HepG2 (cell line): ENCODE data around the gene SNX27. TPM values are rescaled to one million over a fixed set of nuclear protein-coding genes. Genes with fewer than 3 reads are reported as not detected.

ENCODE experiments used
- ATAC-seq: fragments of 200-7000 bp; cut with Tn5 transposase; 3 replicates; pipeline ENCODE4 v1.9.1; 2020; ENCODE audit warnings: mild to moderate bottlenecking, moderate library complexity
- BruUV-seq: library from RNA; stranded (reverse); fragments of 400-500 nt; replicated peaks from 2 replicates; lab custom pipeline; 2021; lab: Mats Ljungman, UMichigan
- CTCF ChIA-PET: fragments of 300-600 bp; formaldehyde crosslinking; extraction: SDS; loops from one replicate; lab custom pipeline; 2021; ENCODE audit warnings: low total read pairs, inconsistent platforms, low intra/inter-chr PET ratio; lab: Yijun Ruan, JAX
- POLR2A ChIA-PET: fragments of 350-600 bp; sonication (Branson Sonifier 250); formaldehyde crosslinking; loops from one replicate; lab custom pipeline; 2020; ENCODE audit warnings: antibody characterized with exemption, inconsistent platforms; lab: Yijun Ruan, JAX
- DNase-seq: peaks from one replicate; pipeline ENCODE4 v3.0.0-alpha.2; 2015; ENCODE audit warnings: low spot score
- FAIRE-seq: peaks from 3 replicates; lab custom pipeline; 2011; peaks lifted over from hg19 to GRCh38; lab: Jason Lieb, UNC
- H2AFZ ChIP-seq: one replicate; pipeline ENCODE4 v1.6.1; 2011; ENCODE audit warnings: low read length, inconsistent platforms
- H3K27ac ChIP-seq: fragments of 300-600 bp; 3 replicates; pipeline ENCODE4 v1.8.0; 2011; ENCODE audit warnings: mixed run types, mild to moderate bottlenecking, mixed read lengths, low read length, inconsistent platforms; ENCODE audit not compliant: insufficient read depth; ENCODE audit errors: extremely low read length
- H3K27me3 ChIP-seq, 2 experiments: fragments of 200-600 bp in 1 of 2; 2 replicates in 1 of 2; 3 replicates in 1 of 2; pipeline versions ENCODE4 v1.6.0 to v1.8.0; 2011; ENCODE audit warnings: low read length in 2 of 2, mild to moderate bottlenecking in 2 of 2, moderate library complexity in 2 of 2, inconsistent platforms in 1 of 2; ENCODE audit not compliant: insufficient read depth in 2 of 2, control insufficient read depth in 1 of 2
- H3K36me3 ChIP-seq, 2 experiments: fragments of 200-600 bp in 1 of 2; replicated peaks in 1 of 2; 2 replicates in 1 of 2; 3 replicates in 1 of 2; pipeline versions ENCODE4 v1.5.1 to v1.8.0; 2011; ENCODE audit warnings: low read length in 2 of 2, inconsistent platforms in 1 of 2; ENCODE audit not compliant: insufficient read depth in 2 of 2, control insufficient read depth in 1 of 2
- H3K4me1 ChIP-seq: 2 replicates; pipeline ENCODE4 v1.5.1; 2012; ENCODE audit warnings: low read length, inconsistent platforms; ENCODE audit not compliant: insufficient read depth
- H3K4me2 ChIP-seq: 2 replicates; pipeline ENCODE4 v1.6.0; 2011; ENCODE audit warnings: low read depth, low read length, inconsistent platforms
- H3K4me3 ChIP-seq, 3 experiments: fragments of 200-600 bp in 1 of 3; sonication (generic), shearing (Covaris generic) in 1 of 3; replicated peaks in 1 of 3; 2 replicates each; pipeline ENCODE4 v1.5.1; 2011 to 2016; ENCODE audit warnings: low read length in 3 of 3, inconsistent platforms in 2 of 3, low read depth in 2 of 3, mild to moderate bottlenecking in 2 of 3, control low read depth in 1 of 3, mixed read lengths in 1 of 3; ENCODE audit not compliant: insufficient read depth in 1 of 3
- H3K79me2 ChIP-seq: one replicate; pipeline ENCODE4 v1.6.1; 2011; ENCODE audit warnings: low read length, inconsistent platforms; ENCODE audit not compliant: insufficient read depth
- H3K9ac ChIP-seq: 2 replicates; pipeline ENCODE4 v1.6.0; 2011; ENCODE audit warnings: mild to moderate bottlenecking, low read depth, low read length, inconsistent platforms; ENCODE audit not compliant: insufficient read depth
- H3K9me3 ChIP-seq: 2 replicates; pipeline ENCODE4 v1.5.1; 2012; ENCODE audit warnings: mild to moderate bottlenecking, low read length
- H4K20me1 ChIP-seq: 2 replicates; pipeline ENCODE4 v1.6.0; 2011; ENCODE audit warnings: inconsistent platforms, mild to moderate bottlenecking, low read length, moderate library complexity; ENCODE audit not compliant: insufficient read depth
- ATM ChIP-seq: fragments of 450-650 bp; IDR thresholded peaks from 2 replicates; pipeline ENCODE4 v1.7.1; 2017; ENCODE audit warnings: mild to moderate bottlenecking, borderline replicate concordance
- JUN ChIP-seq: sonication (generic); formaldehyde crosslinking; IDR thresholded peaks from 2 replicates; pipeline ENCODE4 v1.4.0; 2020; ENCODE audit warnings: mild to moderate bottlenecking, missing genetic modification reagents
- NFIB ChIP-seq: sonication (generic); formaldehyde crosslinking; IDR thresholded peaks from 2 replicates; pipeline ENCODE4 v1.9.0; 2021; ENCODE audit warnings: missing genetic modification reagents, mild to moderate bottlenecking, borderline replicate concordance
- POLR2G ChIP-seq: fragments of 200-400 bp; formaldehyde crosslinking; IDR thresholded peaks from 2 replicates; pipeline ENCODE4 v1.6.1; 2018; ENCODE audit warnings: mild to moderate bottlenecking, low read depth, low read length, moderate library complexity
- PRPF4 ChIP-seq: fragments of 200-400 bp; formaldehyde crosslinking; IDR thresholded peaks from 2 replicates; pipeline ENCODE4 v1.6.1; 2016; ENCODE audit warnings: low read length, low read depth; ENCODE audit not compliant: poor library complexity, severe bottlenecking
- SMARCE1 ChIP-seq: fragments of 450-650 bp; IDR thresholded peaks from 2 replicates; pipeline ENCODE4 v1.6.1; 2017; ENCODE audit warnings: borderline replicate concordance
- SRY ChIP-seq: sonication (generic); formaldehyde crosslinking; IDR thresholded peaks from 2 replicates; pipeline ENCODE4 v1.8.0; 2022; ENCODE audit warnings: mild to moderate bottlenecking, missing genetic modification reagents
- ZKSCAN8 ChIP-seq: IDR thresholded peaks from 2 replicates; pipeline ENCODE4 v1.6.1; 2016; ENCODE audit warnings: borderline replicate concordance, missing genetic modification reagents, missing compliant biosample characterization
- ZNF562 ChIP-seq: sonication (generic); formaldehyde crosslinking; IDR thresholded peaks from 2 replicates; pipeline ENCODE4 v1.8.0; 2022; ENCODE audit warnings: missing genetic modification reagents, borderline replicate concordance
- ZNF775 ChIP-seq: sonication (generic); formaldehyde crosslinking; IDR thresholded peaks from 2 replicates; pipeline ENCODE4 v1.4.0; 2020; ENCODE audit warnings: missing genetic modification reagents, mild to moderate bottlenecking, moderate library complexity, borderline replicate concordance
- WGBS: methylation state at CpG from one replicate; pipeline ENCODE4 v1.1.6; 2017; ENCODE audit warnings: low lambda C conversion rate; 5-methylcytosine and 5-hydroxymethylcytosine counted together
- in situ Hi-C: cut with HindIII; loops from 2 replicates; pipeline ENCODE4 v1.10.0; 2017; ENCODE audit warnings: low pct_unique_long_range_greater_than_20kb; ENCODE audit not compliant: extremely low pct_ligation_motif_present
- intact Hi-C: fragments of 100-400 bp; cut with micrococcal nuclease; formaldehyde crosslinking; loops from one replicate; pipeline ENCODE4 v1.10.0; 2022; ENCODE audit not compliant: unreplicated experiment
- polyA plus RNA-seq, 8 experiments: library from polyadenylated mRNA; depleted of rRNA in 3 of 8; stranded (reverse) in 7 of 8; unstranded in 1 of 8; fragments of >200 nt; fragmentation: Illumina TruSeq in 4 of 8; extraction: Trizol in 4 of 8; gene quantifications; 2 replicates each; pipeline versions ENCODE4 v1.2.1 to v1.2.3, GENCODE V29; 2011 to 2016; ENCODE audit warnings: low read depth in 4 of 8, missing spikeins in 1 of 8, mixed read lengths in 1 of 8; ENCODE audit not compliant: insufficient read depth in 1 of 8
- total RNA-seq, 5 experiments: library from RNA; depleted of rRNA; stranded (reverse); fragments of >200 nt; fragmentation: Illumina TruSeq; extraction: Trizol; gene quantifications; 2 replicates each; pipeline ENCODE4 v1.2.3, GENCODE V29; 2016; ENCODE audit warnings: low read depth in 1 of 5
- TF ChIP-seq, protein P1 (sequence below): fragments of 450-650 bp; IDR thresholded peaks from 2 replicates; pipeline ENCODE4 v1.6.1; 2016
- TF ChIP-seq, protein P2 (sequence below): sonication (generic); formaldehyde crosslinking; IDR thresholded peaks from 2 replicates; pipeline ENCODE4 v1.5.1; 2020; ENCODE audit warnings: missing genetic modification reagents, mild to moderate bottlenecking, borderline replicate concordance

SNX27 gene
- total and polyA plus RNA-seq, 2 of the 13 experiments (the other 11 are each of a cell fraction or from before 2014, with no cell fraction given): 14.4 to 17.8 TPM

DNA sequence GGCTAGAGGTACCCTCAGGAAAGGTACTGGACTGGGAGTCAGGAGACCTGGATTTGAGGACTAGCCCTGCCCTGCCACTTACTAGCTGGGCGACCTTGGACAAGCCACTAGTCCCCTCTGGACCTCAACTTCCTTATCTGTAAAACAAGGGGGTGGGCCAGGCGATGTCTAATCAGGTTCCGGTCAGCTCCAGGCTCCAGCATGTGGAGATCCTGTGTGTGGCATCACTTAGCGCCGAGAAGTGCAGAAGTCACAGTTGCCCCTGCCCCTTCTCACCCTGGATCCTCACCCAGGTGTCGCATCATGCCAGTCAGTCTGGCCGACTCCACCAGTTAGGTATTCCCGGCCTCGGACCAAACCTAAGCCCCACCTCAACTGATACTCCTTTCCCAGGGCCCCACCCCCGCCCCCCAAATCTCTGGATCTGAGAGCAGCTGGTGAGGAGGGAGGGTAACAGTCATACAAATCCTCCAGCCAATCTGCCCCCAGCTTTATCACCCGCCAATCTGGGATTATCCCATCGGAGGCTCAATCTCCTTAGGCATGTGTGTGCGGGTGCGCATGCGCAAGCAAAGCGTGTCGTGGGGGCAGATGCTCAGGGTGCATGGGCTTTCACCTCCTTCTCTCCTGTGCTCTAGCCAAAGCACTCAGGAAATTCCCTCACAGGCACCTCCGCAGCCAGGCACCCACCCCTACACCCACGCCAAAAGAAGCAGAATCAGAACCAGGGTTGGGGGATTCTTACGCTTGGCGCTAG is 99.4 kb downstream of the SNX27 start:
- no peaks in the 10 kb centered on the region for H4K20me1 ChIP-seq
- FAIRE-seq (no peak), DNase-seq (no peak), ATAC-seq (no peak)
- no peaks in the 10 kb centered on the region for H3K36me3 ChIP-seq
- in situ Hi-C loops: loop anchor here (10.0 kb wide), 1 partner anchor 124 kb away; the partner anchor contains the start of genes C2CD4D and RORC
- H3K4me3 ChIP-seq: no peak overlapping the region
- H3K27me3 ChIP-seq: peaks cover 0 to 9% of the 10 kb centered on the region in 2 experiments; a peak in 2 of 5 replicates
- H2AFZ ChIP-seq: no peak overlapping the region
- H3K79me2 ChIP-seq: no peaks in the 10 kb centered on the region
- H3K4me2 ChIP-seq: no peak overlapping the region
- H3K27ac ChIP-seq: no peak overlapping the region
- peaks cover 44% of the 10 kb centered on the region for H3K4me1 ChIP-seq
- WGBS: 77% methylated on average over 12 of the region's 21 CpGs
- POLR2A ChIA-PET: no interaction called here
- BruUV-seq: no TSS peak
- CTCF ChIA-PET: no interaction called here
- no peak for TF ChIP-seq PRPF4
- TF ChIP-seq SMARCE1: no peak
- TF ChIP-seq POLR2G: no peak
- TF ChIP-seq JUN (CRISPR knock-in tag): no peak
- TF ChIP-seq ZKSCAN8 (CRISPR knock-in tag): no peak
- intact Hi-C loops: no loop called here
- H3K9ac ChIP-seq: no peak overlapping the region
- H3K9me3 ChIP-seq: no peaks in the 10 kb centered on the region

DNA sequence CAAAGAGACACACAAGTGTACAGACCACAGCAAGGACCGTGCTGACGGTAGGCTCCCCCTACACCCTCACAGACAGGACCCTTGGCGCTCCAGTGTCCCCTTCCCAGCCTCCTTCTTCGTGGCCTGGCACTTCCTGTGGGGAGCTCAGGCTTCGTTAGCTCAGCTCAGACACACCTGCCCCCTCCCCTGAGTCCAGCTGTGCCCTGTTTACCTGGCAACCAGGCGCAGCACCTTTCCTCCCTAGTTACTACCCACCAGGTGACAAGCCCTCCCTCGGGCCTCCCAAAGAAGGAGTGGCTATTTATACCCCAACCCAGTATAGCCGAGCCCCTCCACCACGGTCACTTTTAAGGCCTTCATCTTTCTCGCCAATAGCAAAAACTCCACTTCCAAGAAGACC is 100.1 kb downstream of the SNX27 start:
- Histone ChIP-seq H3K27me3 (peaks cover 0 to 12% of the 10 kb centered on the region in 2 experiments; a peak in 3 of 5 replicates), H3K4me1 (peaks cover 41% of the 10 kb centered on the region), H3K9ac (no peak overlapping the region), H3K4me2 (no peak overlapping the region), H3K4me3 (no peak overlapping the region), H3K79me2 (no peaks in the 10 kb centered on the region), H3K9me3 (no peaks in the 10 kb centered on the region)
- no TSS peak for BruUV-seq
- in situ Hi-C loops: loop anchor here (10.0 kb wide), 1 partner anchor 123 kb away; the partner anchor contains the start of genes C2CD4D and RORC
- TF ChIP-seq, protein P1, sequence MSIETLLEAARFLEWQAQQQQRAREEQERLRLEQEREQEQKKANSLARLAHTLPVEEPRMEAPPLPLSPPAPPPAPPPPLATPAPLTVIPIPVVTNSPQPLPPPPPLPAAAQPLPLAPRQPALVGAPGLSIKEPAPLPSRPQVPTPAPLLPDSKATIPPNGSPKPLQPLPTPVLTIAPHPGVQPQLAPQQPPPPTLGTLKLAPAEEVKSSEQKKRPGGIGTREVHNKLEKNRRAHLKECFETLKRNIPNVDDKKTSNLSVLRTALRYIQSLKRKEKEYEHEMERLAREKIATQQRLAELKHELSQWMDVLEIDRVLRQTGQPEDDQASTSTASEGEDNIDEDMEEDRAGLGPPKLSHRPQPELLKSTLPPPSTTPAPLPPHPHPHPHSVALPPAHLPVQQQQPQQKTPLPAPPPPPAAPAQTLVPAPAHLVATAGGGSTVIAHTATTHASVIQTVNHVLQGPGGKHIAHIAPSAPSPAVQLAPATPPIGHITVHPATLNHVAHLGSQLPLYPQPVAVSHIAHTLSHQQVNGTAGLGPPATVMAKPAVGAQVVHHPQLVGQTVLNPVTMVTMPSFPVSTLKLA: no peak
- TF ChIP-seq ZNF562 (no peak), ATM (no peak), ZNF775 (CRISPR knock-in tag) (no peak), SRY (CRISPR knock-in tag) (no peak), NFIB (CRISPR knock-in tag) (no peak)
- TF ChIP-seq, protein P2, sequence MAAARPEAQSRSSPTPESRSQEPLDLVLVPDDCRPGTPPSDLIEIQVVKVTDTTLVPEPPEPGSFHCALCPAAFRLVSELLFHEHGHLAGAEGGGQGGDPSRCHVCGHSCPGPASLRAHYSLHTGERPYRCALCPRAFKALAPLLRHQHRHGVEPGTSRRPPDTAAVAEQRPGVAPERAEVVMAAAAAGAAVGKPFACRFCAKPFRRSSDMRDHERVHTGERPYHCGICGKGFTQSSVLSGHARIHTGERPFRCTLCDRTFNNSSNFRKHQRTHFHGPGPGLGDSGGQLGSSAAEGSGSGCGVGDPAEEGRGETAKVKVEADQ: no peak
- TF ChIP-seq, all 625 proteins: peak for 0
- DNase-seq (no peak), FAIRE-seq (no peak), ATAC-seq (no peak)
- CTCF ChIA-PET: no interaction called here
- POLR2A ChIA-PET: no interaction called here
- intact Hi-C loops: no loop called here
- Histone ChIP-seq H2AFZ (no peak overlapping the region), H3K36me3 (no peaks in the 10 kb centered on the region), H3K27ac (no peak overlapping the region), H4K20me1 (no peaks in the 10 kb centered on the region)
- 50% methylated on average over 9 of the region's 10 CpGs for WGBS
